NOMO-1 treated with DMSO at 0.1 percent for 48 hours (cell line): Measurements from ENCODE around the gene BRSK2.

ENCODE experiments used
- DNase-seq: peaks from one replicate; lab custom pipeline; 2025; ENCODE audit not compliant: unreplicated experiment; lab: John Stamatoyannopoulos, UW

The BRSK2 gene

GRCh38 chr11:1479006-1479677 is 89.4 kb downstream of the BRSK2 start:
- DNase-seq = no peak

GRCh38 chr11:1479678-1480118 is 90.0 kb downstream of the BRSK2 start:
- no peak for DNase-seq

- no peak for DNase-seq
Observed at GRCh38 chr11:1480191-1480554, 90.4 kb downstream of the BRSK2 start.

- no peak for DNase-seq
Observed at GRCh38 chr11:1480555-1481482, 91.1 kb downstream of the BRSK2 start.

GRCh38 chr11:1481483-1481825 is 91.7 kb downstream of the BRSK2 start:
- no peak for DNase-seq

GRCh38 chr11:1481861-1482441 is 92.2 kb downstream of the BRSK2 start:
- DNase-seq = no peak

GRCh38 chr11:1482581-1483444 is 93.1 kb downstream of the BRSK2 start:
- DNase-seq = no peak

- DNase-seq = no peak
Observed at GRCh38 chr11:1483445-1483961, 93.8 kb downstream of the BRSK2 start.

GRCh38 chr11:1484061-1484671 is 94.4 kb downstream of the BRSK2 start:
- DNase-seq = no peak

- DNase-seq = no peak
Observed at GRCh38 chr11:1484695-1485503, 95.2 kb downstream of the BRSK2 start.

- no peak for DNase-seq
Observed at GRCh38 chr11:1485504-1485885, 95.8 kb downstream of the BRSK2 start.

GRCh38 chr11:1486054-1486825 is 96.5 kb downstream of the BRSK2 start, which contains the start of gene MOB2:
MOB2 (minus strand) TSS chr11:1486779; CDS start chr11:1486556, 223 bp downstream.
- no peak for DNase-seq

GRCh38 chr11:1487091-1487850 is 97.5 kb downstream of the BRSK2 start:
- no peak for DNase-seq

GRCh38 chr11:1487851-1488574 is 98.3 kb downstream of the BRSK2 start:
- DNase-seq = no peak

GRCh38 chr11:1488575-1489180 is 98.9 kb downstream of the BRSK2 start:
- DNase-seq = no peak

GRCh38 chr11:1490651-1491050 is 100.9 kb downstream of the BRSK2 start:
- no peak for DNase-seq

- DNase-seq = no peak
Observed at GRCh38 chr11:1491379-1491778, 101.6 kb downstream of the BRSK2 start.
